Activated CD4-positive, alpha-beta T cell treated with anti-CD3 and anti-CD28 coated beads, Interleukin-2, Interleukin-4, amounts not matched to agents 100 ng/mL and 50 ng/mL, durations not matched to agents 16 hours and 8 hours (primary cell): ENCODE results near the gene ITPR1.

Experiments
- DNase-seq: peaks from one replicate; pipeline ENCODE4 v3.0.0-alpha.2; 2020; ENCODE audit warnings: low spot score

ITPR1 gene

GRCh38 chr3:4491855-4492207 lies 1.3 kb upstream of the ITPR1 start:
- no peak for DNase-seq

GRCh38 chr3:4492208-4493013 lies 737 bp upstream of the ITPR1 start:
- DNase-seq = peak; percentile 34

- DNase-seq = peak; percentile 15
Observed at GRCh38 chr3:4493941-4494894, 1.1 kb downstream of the ITPR1 start.

DNA sequence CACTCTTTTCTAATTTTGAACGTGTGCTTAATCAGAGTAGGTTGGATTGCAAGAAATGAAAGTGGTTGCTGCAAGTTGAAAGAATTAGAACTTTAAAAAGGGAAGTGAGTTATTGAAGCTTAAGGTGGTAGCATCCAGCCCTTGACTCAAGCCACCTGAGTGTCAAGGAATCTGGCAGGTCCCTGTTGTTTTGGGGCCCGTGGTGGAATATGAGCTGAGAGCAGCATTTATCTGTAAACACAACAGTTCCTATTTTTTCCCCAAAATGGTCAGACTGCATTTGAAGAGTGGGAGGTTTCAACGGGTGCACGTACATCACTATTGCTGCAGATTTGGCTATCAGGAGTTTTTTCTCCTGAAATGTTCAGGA lies 1.7 kb downstream of the ITPR1 start:
- no peak for DNase-seq

- no peak for DNase-seq
Observed at GRCh38 chr3:4495294-4496086, 2.3 kb downstream of the ITPR1 start.

DNA sequence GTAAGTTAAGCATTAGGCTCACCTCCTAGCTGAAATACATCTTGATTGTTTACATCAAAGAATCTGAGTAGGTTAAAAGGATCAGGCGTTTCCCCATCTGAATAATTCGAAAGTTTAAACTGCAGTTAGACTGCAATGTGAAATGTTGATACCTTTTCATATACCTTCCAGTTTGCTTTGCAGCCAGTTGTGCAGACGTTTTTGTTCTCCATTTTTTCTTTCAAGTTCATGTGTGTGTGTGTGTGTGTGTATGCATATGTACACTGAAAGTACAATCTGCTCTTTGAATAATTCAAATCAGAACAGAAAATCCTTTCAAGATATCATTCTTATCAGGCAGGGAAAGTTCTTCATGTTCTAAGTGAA lies 2.9 kb downstream of the ITPR1 start:
- no peak for DNase-seq

DNA sequence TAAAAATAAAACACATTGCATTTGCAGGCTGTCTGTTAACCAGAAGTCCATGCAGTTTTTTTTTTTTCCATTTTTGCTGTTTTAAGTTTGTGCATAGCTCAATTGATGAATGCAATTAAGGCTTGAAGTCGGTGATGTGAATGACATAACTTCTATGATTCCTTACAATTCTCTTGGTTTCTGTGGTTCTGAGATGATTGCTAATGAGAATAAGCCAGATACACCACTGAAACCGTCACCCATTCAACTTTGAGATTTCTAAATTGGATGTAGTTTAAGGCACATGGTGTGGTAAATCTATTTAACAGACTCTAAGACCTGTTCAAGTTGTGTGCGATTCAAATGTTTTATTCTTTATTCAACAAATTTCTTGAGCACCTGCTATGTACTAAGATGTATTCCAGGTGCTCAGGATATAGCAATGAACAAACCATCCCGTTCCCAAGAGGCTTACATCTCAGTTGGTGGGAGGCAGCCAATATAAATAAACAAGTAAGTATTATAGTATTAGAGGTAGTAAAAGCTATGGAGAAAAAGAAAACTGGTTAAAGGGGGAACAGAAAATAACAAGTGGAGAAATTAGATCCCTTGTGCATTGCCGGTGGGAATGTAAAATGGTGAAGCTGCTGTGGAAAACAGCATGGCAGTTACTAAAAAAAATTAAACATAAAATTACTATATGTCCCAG lies 4.0 kb downstream of the ITPR1 start:
- no peak for DNase-seq

DNA sequence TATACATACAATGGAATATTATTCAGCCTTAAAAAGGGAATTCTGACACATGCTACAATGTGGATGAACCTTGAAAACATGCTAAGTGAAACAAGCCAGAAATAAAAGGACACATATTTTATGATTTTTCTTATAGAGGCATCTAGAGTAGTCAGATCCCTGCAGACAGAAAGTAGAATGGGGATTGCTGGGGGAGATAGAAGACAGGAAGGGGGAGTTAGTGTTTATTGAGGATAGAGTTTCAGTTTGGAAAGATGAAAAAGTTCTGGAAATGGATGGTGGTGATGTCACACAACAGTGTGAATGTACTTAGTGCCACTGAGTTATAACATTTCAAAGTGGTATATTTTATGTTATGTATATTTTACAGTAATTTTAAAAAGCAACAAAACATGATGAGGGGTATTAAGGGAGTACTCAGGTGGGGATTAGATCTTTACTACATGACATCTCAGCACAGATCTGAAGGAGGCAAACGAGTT lies 4.7 kb downstream of the ITPR1 start:
- no peak for DNase-seq

- DNase-seq = no peak
Observed at GRCh38 chr3:4498446-4498845, 5.3 kb downstream of the ITPR1 start.

- no peak for DNase-seq
Observed at GRCh38 chr3:4501437-4501836, 8.3 kb downstream of the ITPR1 start.

- no peak for DNase-seq
Observed at GRCh38 chr3:4501927-4502326, 8.8 kb downstream of the ITPR1 start.

DNA sequence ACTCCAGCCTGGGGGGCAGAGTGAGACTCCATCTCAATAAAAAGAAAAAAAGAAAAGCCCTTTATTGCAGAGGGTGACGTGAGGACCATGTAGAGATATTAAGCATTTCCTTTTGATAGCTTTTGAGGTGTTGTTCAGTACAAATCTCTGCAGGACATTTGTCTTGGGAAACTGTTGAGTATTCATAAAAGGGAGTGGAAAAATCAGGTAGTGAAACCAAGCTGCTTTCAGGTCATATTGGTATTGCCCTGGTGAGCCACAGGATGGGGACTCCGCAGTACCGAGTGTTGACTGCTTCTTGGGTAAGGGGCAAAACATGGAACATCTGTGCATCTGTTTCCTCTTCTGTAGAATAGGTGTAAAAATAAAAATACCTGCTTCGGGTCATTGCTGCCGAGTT lies 9.9 kb downstream of the ITPR1 start:
- no peak for DNase-seq

DNA sequence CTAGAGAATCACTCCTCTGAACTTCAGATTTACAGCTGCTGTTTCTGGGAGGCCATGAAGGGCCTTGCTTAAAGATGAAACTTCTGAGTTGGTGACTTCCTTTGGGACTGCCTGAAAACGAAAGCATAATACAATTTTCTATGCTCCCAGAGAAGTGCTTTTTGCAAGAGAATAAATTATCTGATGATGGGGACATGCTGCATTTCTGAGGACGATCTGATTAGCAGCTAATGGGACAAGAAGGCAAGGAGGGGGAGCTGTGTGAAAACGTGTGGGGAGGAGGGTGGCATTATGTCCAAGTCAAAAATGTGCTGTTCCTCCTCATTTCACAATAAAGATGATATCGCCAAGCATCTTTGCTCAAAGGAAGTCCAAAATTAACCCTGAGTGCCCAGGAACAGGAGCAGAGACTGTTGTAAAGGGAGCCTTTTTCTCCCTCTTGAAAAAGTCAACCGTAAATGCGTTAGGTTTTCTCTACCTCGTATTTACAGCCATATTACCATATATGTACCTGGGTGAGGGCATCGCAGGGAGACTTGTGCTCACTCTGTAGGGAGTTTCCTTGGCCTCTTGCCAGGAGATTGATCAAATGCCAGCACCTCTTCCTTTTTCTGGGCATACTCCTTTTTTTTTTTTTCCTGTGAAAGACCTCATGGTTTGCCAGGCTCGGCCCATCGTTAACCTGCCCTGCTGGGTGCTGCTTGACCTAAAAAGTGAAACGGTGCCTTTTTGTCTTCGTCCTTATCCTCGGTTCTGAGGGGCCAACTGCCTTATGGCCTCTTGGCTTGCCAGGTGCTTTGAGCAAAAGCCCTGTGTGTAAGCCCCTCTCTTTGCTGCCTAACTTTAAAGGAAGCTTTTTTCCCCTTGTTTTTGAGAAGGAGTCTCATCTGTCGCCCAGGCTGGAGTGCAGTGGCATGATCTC lies 11.5 kb downstream of the ITPR1 start:
- peak; percentile 19 for DNase-seq

GRCh38 chr3:4505688-4506558 lies 12.8 kb downstream of the ITPR1 start:
- DNase-seq = no peak

DNA sequence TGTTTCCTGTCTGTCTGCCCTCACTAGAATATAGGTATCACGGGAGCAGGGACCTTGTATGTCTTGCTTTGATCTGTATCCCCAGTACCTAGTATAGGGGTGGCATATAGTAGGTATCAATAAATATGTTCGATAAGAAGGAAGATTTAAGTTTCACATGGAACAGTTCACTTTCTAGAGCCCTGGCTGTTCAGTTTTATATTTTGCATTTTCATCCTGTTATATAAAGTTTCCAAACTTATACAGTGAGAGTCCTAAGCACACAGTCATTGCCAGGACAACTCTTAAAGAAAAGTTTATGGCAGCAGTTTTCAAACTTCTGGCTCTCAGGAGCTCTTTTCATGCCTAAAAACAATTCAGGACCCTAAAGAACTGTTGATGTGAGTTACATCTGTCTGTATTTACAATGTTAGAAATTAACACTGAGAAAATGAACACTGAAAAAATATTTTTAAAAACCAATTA lies 13.4 kb downstream of the ITPR1 start:
- no peak for DNase-seq

- DNase-seq = peak; percentile 30
Observed at GRCh38 chr3:4507024-4507596, 14.0 kb downstream of the ITPR1 start.

DNA sequence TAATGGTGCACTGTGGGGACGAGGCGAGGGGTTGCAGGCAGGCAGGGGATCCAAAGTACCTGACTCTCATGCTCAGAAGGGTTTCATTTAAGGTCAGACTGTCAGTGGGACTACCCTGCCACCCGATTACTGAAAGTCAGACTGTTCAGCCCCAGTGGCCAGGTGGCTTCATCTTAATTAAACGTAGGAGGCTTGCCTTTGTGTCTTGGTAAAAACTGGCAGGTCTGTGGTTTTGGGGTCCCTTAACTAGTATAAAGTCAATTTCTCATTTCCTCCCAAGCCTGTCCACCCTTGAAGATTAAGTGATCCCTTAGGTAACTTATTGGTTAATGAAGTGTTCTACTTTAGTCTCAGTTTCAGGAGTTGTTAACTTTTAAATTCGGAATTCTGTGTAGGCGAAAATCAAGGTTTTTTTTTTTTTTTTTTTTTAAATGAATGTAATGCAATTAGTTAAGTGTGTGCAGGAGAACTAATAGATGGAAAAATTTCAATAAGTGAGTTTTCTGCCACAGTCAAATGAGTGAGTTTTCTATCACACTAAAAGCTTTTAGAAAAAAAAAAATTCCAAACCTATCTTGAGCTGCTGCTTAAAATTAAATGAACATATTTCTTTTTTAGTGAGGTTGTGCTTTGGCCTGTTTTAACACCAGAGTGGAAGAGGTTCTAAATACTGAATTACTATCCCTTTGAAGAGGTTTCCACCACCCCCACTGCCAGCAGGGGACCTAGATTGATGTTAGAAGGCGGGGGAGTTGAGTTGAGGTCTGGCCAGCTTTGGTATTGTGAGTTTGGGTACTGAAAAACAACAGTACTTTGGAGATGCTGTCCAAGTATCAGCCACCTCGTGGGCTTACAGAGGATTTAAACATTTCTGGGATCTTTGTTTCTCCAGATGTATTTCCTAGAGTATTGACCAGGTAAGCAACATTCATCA lies 15.2 kb downstream of the ITPR1 start:
- DNase-seq = no peak

DNA sequence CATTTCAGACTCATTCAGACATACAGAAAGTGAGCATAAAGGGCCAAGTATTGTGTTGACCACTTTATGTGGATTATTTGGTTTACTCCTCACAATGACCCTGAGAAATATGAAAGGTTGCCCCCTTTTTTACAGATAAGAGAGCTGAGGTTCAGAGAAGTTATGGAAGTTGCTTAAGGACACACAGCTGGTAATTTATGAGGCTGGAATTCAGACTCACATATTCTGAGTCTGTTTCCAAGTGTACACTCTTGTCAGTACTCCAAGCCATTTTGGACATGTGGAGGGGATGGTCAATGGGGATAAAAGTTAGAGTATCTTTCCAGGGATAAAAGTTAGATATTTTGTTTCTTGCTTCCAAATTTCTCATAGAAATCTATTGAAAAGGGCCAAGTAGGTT lies 15.9 kb downstream of the ITPR1 start:
- no peak for DNase-seq
